ENCODE results near the gene FADS2.

DNA sequence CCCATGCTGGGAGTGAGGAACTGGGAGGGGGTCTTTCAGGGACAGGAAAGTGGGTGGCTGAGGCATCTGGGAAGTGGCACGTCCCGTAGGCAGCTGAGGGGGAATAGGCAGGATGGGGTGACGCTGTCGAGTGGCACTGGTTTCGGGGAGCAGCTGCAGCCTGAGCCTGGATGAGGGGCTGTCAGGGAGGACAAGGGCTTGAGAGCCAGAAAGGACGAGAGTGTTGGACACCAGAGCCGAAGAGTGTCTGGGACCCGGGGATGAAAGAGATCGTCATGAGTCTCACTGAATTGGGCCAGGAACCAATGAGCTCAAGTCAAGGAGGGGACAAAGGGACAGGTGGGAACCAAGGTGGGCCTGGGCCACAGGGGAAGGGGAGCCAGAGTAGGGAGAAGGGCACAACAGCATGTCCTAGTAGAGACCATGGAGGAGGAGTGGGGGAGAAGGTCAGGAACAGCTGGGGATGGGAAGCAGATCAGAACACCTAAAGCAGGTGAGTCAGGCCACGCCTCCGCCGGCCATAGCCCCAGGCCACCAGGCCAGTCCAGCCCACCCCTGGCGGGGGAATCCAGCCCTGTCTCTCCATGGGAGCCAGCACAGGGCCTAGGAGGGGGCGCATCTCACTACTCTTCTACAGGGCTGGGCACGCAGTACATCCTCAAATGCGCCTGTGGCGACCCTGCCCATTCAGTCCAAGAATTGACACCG lies 85.0 kb downstream of the FADS2 start:
- TF ChIP-seq POLR2AphosphoS5 (IDR thresholded peaks at IDR 0.05) (no peak), POLR2A (IDR thresholded peaks at IDR 0.05) (no peak)
